H54 (cell line): ENCODE results near the gene FFAR1.

Experiments used
- DNase-seq: peaks from one replicate; pipeline ENCODE4 v3.0.0; 2011; ENCODE audit warnings: low spot score, mixed read lengths; ENCODE audit not compliant: insufficient read length
- FAIRE-seq: peaks from 3 replicates; lab custom pipeline; 2011; peaks lifted over from hg19 to GRCh38; lab: Jason Lieb, UNC
- POLR2A ChIP-seq: IDR thresholded peaks from 2 replicates; pipeline ENCODE4 v1.6.1; 2011; ENCODE audit warnings: low read depth, mild to moderate bottlenecking, low read length

FFAR1 gene, protein sequence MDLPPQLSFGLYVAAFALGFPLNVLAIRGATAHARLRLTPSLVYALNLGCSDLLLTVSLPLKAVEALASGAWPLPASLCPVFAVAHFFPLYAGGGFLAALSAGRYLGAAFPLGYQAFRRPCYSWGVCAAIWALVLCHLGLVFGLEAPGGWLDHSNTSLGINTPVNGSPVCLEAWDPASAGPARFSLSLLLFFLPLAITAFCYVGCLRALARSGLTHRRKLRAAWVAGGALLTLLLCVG (N-terminal part only)

DNA sequence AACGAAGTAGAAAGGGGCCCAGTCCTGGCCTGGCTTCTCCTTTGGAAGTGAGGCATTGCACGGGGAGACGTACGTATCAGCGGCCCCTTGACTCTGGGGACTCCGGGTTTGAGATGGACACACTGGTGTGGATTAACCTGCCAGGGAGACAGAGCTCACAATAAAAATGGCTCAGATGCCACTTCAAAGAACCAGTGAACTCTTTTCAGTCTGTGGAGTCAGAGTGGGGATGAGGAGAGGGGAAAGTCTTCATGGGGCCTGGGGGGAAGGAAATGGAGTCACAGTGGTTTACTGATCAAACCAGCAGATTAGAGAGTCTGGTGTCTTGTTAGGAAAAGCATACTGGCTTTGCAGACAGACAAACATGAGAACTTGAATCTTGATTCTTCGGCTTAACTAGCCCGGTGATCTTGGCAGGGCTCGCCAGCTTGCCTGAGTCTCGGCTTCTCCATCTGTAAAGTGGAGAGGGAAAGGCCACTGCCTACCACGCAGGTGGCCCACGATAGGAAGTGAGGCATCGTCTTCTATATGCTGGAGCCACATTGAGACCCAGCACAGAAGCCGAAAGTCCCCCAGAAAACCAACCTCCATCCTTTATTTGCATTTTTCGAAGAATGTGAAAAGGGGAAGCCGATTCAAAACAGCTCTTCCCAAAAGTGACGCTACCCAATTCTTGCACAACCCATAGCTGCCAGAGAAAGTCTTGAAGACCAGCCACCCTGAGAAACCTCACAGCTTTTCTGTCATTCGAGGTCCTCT is at the start of gene FFAR1:
TSS of gene FFAR1 (plus strand) at position 732 of the 759 bp plus-strand sequence. CDS start 3,650 bp downstream, outside the sequence.
- no peak for FAIRE-seq
- TF ChIP-seq POLR2A, result no peak
- DNase-seq, result no peak

DNA sequence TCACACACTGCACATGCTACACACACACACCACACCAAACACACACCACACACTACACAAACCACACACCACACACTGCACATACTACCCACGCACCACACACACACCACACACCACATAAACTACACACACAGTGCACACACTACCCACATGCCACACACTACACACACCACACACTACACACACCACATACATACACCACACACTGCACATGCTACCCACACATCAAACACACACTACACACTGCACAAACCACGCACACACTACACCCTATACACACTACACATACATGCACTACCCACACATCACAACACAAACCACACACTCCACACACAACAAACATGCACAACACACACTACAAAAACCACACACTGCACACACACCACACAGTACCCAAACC is 49.8 kb upstream of the FFAR1 start:
- FAIRE-seq (no peak), DNase-seq (no peak)
- TF ChIP-seq POLR2A, result no peak

GRCh38 chr19:35298561-35298972 is 49.1 kb upstream of the FFAR1 start:
- FAIRE-seq (no peak), DNase-seq (no peak)
- no peak for TF ChIP-seq POLR2A

- TF ChIP-seq POLR2A, result no peak
- no peak for FAIRE-seq
- no peak for DNase-seq
Observed at GRCh38 chr19:35299523-35300338, 48.0 kb upstream of the FFAR1 start.

DNA sequence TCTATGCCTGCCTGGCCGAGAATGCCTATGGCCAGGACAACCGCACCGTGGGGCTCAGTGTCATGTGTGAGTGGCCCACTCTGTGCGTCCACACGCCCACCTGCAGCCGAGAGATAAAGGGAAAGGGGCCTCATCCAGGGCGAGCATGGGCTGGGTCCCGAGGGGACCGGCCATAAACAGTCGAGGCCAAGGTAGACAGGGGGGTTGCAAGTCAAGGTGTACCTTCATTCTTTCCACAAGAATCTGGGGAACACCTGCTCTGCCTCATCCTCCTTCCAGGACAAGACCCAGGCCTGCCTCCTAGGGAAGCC is 47.4 kb upstream of the FFAR1 start:
- no peak for TF ChIP-seq POLR2A

GRCh38 chr19:35301961-35302360 is 45.7 kb upstream of the FFAR1 start:
- TF ChIP-seq POLR2A, result no peak
- FAIRE-seq (no peak), DNase-seq (no peak)

More for the DNA sequence above, 47.4 kb upstream of the FFAR1 start:
- DNase-seq (no peak), FAIRE-seq (no peak)

DNA sequence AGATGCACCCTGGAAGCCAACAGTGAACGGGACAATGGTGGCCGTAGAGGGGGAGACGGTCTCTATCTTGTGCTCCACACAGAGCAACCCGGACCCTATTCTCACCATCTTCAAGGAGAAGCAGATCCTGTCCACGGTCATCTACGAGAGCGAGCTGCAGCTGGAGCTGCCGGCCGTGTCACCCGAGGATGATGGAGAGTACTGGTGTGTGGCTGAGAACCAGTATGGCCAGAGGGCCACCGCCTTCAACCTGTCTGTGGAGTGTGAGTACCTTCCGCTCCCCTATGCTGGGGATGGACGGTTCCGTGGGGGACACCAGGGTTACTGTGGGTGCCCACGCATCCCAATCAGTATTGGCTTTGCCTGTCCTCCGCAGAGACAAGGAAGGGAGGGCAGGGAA is 45.3 kb upstream of the FFAR1 start:
- DNase-seq (no peak), FAIRE-seq (no peak)
- TF ChIP-seq POLR2A, result no peak

DNA sequence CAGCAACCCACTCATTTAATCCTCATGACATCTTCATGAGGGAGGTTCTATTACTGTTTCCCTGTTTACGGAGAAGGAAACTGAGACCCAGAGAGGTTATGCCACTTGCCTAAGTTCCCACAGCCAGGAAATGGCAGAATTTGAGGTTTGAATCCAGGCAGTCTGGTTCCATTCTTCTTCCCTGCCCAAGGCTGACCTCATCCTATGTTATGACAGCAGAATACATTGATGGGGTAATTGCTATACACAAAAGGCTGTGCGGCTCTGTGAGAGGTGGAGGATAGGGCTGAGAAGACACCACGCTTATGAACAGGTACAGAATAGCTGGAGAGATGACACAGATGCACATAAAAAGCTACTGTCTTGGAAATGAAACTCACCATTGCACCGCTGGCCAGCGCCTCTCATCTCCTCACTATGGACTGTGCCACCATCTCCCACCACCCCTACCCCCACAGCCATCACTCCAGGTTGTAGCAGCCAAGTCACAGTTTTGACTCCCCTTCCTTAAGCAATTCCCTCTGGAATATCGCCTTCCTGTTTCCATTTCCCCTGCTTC is 44.3 kb upstream of the FFAR1 start:
- DNase-seq (no peak), FAIRE-seq (no peak)

GRCh38 chr19:35304036-35304435 is 43.7 kb upstream of the FFAR1 start:
- DNase-seq (no peak), FAIRE-seq (no peak)
- TF ChIP-seq POLR2A, result no peak

More for the DNA sequence above, 44.3 kb upstream of the FFAR1 start:
- no peak for TF ChIP-seq POLR2A

DNA sequence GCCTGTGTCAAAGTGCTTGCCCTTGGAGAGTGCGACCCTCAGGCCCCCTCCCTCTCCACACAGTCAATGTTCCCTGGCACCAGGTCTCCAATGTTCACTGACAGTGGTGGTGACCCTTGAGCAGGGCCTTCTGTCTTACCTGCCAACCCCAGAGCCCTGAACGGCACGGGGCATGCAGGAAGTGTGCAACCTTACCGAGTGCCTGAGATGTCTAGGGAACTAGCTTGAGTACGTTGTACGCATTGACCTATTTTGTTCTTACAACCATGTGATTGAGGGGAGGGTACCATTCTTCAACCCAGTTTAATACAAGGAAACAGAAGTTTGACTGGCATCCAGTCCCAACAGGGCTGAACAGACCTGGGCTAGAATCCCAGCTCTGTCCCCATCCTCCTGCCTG is 42.5 kb upstream of the FFAR1 start:
- FAIRE-seq, result no peak
- no peak for DNase-seq
- TF ChIP-seq POLR2A, result no peak

GRCh38 chr19:35306473-35307246 is 41.0 kb upstream of the FFAR1 start:
- no peak for TF ChIP-seq POLR2A
- DNase-seq, result no peak
- FAIRE-seq, result no peak

DNA sequence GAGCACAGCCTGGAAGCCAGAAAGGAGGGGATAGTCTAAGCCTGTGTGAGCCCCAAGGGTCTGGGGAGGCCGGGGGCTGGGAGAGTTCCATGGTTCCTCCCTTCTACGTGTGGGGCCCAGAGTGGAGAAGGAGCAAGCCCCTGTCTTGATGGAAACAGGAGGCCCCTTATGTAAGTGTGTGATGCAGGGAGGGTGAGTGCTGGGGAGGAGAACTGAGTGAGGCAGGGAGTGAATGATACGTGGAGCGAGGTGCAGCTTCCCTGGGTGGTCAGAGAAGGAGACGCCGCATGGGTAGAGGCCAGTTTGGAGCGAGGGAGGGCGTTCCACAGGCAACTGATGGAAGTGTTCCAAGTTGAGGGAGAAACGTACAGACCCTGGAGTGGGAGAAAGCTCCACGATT is 39.8 kb upstream of the FFAR1 start:
- TF ChIP-seq POLR2A, result no peak
- DNase-seq (no peak), FAIRE-seq (no peak)

GRCh38 chr19:35308910-35309309 is 38.8 kb upstream of the FFAR1 start:
- TF ChIP-seq POLR2A, result no peak
- no peak for DNase-seq
- FAIRE-seq, result no peak
